DMS114 treated with DMSO at 0.1 percent for 48 hours (cell line): ENCODE measurements around the gene OPN4.

Experiments
- DNase-seq: peaks from one replicate; lab custom pipeline; 2025; ENCODE audit not compliant: unreplicated experiment; lab: John Stamatoyannopoulos, UW

OPN4 gene

DNA sequence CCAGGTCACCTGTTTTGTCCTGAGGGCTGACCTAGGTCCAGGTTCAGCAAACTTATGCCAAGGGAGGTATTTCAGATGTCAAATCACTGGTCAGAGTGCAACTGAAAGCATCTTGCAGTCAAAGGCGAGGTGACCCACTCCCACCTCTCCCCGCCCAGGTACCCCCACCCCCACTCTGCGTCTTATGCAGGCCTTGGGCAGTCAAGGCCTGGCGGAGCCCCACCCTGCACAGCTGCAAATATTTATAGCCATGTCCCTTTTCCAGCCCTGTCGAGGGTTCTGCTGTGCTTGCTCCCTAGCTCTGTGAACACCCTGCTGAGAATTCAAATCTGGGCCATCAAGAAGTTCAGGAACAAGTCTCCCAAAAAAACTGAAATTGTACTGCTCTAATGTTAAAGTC, 61.5 kb downstream of the OPN4 start:
- DNase-seq, result no peak
